HL-60/S4 treated with retinoic acid at 250 ng/mL for 4 days and 3 days (cell line): Measurements from ENCODE around the gene FOXL3.
"Not testable (repeated sequence)": the region's sequence is repeated elsewhere in the genome, so short reads cannot be mapped to it uniquely, and the experiment has no call there.

ENCODE experiments used
- in situ Hi-C: fragments of 300-500 bp; cut with MboI; formaldehyde crosslinking; loops from 2 replicates; pipeline ENCODE4 v1.7.0; 2022; ENCODE audit warnings: low sequenced_read_pairs

Gene FOXL3

DNA sequence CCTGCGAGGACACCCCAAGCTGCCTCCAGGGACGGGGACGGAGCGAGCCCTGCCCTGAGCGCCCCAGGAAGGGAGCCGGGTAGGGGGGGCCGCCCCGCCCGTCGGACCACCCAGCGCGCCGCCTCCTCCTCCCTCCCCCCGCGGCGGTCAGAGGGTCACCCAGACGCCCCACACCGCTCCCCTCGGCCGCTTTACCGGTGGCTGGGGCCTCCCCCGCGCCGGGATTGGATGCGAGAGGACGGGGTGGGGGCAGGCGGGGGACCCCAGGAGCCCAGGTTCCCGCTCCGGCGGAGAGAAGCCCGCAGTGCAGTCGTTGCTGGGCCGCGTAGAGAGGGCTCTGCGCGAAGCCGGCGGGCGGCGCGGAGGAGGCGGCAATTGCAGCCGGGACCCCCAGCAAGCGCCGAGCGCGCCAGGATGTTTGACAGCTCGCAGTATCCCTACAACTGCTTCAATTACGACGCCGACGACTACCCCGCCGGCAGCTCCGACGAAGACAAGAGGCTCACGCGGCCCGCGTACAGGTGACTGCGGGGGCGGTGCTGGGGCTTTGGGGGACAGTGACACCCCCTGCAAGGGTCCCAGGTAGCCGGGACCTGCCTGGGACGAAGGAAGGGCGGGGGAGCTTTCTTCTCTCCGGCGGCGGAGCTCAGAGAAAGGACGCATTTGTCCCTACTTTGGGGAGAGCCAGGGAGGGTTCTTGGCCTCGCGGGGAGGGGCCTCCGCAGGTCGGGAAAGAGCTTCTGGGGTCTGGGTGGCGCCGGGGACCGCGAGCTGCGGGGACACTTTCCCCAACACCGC lies at the start of gene FOXL3:
TSS of gene FOXL3 (plus strand) at position 415 of the 798 bp plus-strand sequence. CDS start at position 415, 0 bp downstream.
- in situ Hi-C loops: no loop called here

DNA sequence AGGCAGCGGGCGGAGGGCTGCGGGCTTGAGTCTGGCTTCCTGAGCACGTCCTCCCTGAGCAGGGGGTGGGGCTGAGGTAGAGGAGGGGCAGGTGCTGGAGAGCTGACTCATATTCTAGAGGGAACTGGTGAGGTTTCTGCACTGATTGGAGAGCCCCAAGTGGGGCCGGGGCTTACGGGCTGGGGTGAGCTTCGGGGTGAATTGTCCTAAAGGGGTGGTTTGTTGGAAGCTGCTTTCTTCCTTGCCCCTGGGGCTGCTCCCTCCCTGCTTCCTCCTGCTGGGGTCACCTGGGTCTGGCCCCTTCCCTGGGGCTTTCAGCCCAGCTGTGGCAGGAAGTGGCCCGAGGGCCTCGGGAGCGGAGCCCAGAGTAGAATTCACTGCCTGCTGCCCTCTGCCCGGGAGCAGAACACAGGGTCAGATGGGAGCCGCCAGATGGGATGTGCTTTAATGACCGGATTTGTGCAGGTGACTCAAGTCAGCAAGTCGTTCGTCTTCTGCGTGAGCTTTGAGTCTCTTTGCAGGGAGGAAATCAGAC lies 49.0 kb upstream of the FOXL3 start:
- in situ Hi-C loops: no loop called here

- in situ Hi-C loops: no loop called here
Observed at GRCh38 chr7:241513-241912, 48.5 kb upstream of the FOXL3 start.

GRCh38 chr7:242826-243579 lies 47.0 kb upstream of the FOXL3 start:
- in situ Hi-C loops: not testable (repeated sequence)

DNA sequence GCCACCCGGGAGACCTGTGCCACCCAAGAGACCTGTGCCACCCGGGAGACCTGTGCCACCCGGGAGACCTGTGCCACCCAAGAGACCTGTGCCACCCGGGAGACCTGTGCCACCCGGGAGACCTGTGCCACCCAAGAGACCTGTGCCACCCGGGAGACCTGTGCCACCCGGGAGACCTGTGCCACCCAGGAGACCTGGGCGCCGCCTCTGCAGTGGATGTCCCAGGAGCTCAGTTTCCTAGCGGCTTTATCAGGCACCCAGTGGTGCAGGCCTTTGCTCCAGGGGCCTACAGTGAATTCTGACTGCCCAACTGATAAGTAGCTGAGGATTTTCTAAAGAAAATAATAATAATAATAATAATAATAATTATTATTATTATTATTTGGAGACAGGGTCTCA lies 46.4 kb upstream of the FOXL3 start:
- in situ Hi-C loops: not testable (repeated sequence)

GRCh38 chr7:244974-245373 lies 45.0 kb upstream of the FOXL3 start:
- in situ Hi-C loops: no loop called here

DNA sequence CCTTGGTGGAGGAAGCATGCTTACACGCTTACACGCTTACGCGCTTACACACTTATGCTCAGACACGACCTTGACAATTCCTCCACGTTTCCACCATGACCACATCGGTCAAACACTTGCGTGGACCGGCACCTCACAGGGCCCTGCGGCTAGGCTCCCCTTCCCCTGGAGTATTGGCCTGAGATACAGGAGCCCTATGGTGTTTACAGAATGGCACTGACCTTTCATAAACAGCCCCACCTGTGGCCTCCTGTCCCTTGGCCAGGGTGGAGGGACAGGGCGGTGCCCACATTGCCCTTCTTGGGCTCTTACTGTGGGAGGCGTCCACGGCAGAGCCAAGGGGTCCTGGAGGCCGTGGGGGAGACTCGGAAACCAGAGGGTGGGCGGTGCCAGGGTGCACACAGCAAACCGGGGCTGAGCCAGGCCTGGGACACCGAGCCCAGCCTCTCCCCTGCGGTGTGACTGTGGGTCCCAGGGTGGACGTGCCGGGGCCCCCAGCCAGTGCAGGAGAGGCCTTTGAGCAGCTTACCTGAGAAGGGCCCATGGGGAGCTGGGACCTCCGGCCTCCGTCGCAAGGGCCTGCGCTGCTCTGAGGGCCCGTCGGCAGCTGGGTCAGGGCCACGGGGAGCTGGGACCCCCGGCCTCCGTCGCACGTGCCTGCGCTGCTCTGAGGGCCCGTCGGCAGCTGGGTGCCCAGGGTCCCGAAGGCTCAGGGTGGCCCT lies 44.2 kb upstream of the FOXL3 start:
- in situ Hi-C loops: no loop called here

GRCh38 chr7:246451-246850 lies 43.5 kb upstream of the FOXL3 start:
- in situ Hi-C loops: no loop called here

- in situ Hi-C loops: no loop called here
Observed at GRCh38 chr7:247181-247580, 42.8 kb upstream of the FOXL3 start.

- in situ Hi-C loops: no loop called here
Observed at GRCh38 chr7:247636-248035, 42.3 kb upstream of the FOXL3 start.

DNA sequence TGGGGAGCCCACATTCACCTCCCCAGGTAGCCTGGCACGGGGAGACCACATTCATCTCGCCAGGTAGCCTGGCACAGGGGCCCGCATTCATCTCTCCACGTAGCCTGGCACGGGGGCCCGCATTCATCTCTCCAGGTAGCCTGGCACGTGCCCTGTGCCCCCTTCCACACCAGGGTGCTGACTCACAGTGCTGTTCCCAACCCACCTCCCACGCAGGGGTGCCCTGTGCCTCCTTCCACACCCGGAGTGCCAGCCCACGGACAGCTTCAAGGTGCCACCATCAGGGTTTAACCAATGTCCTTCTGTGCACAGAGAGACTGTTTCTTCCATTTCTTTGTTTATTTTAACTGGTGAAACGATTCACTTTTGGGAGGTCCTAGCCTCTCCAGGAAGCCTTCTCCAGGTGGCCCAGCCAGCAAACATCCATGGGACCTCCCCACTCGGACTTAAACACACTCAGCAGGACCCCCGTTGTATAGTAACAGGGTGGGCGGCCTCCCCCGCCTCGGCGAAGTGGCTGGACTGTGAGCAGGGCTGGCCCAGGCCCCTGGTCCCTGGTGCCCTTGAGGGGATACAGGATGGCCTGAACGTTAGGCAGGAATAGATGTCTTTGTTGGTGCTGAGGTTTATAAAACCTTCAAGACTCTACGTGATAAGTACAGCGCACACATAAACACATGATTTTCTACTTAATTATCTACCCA lies 41.1 kb upstream of the FOXL3 start:
- in situ Hi-C loops: no loop called here

DNA sequence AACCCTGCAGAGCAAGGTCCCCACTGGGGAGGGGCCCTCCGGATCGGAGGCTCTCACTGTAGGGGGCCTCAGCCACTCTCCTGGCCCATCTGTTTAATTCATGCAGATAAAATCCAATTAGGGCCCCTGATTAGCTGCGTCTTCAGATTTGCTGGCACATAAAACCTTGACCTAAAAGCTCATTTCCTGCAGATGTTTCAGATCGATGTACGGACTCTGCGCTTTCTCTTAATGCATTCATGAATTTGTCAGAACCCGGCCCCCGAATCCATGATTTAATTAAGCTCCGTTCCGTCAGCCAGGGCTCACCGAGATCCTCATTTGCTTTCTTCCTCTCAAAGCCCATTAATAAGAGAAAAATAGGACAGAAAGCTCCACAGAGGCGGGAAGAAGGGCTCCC lies 40.0 kb upstream of the FOXL3 start:
- in situ Hi-C loops: no loop called here

- in situ Hi-C loops: no loop called here
Observed at GRCh38 chr7:250523-250922, 39.4 kb upstream of the FOXL3 start.

- in situ Hi-C loops: no loop called here
Observed at GRCh38 chr7:251005-251404, 39.0 kb upstream of the FOXL3 start.

GRCh38 chr7:251446-252175 lies 38.4 kb upstream of the FOXL3 start:
- in situ Hi-C loops: no loop called here

- in situ Hi-C loops: no loop called here
Observed at GRCh38 chr7:252216-252965, 37.6 kb upstream of the FOXL3 start.

GRCh38 chr7:252981-253380 lies 37.0 kb upstream of the FOXL3 start:
- in situ Hi-C loops: no loop called here

DNA sequence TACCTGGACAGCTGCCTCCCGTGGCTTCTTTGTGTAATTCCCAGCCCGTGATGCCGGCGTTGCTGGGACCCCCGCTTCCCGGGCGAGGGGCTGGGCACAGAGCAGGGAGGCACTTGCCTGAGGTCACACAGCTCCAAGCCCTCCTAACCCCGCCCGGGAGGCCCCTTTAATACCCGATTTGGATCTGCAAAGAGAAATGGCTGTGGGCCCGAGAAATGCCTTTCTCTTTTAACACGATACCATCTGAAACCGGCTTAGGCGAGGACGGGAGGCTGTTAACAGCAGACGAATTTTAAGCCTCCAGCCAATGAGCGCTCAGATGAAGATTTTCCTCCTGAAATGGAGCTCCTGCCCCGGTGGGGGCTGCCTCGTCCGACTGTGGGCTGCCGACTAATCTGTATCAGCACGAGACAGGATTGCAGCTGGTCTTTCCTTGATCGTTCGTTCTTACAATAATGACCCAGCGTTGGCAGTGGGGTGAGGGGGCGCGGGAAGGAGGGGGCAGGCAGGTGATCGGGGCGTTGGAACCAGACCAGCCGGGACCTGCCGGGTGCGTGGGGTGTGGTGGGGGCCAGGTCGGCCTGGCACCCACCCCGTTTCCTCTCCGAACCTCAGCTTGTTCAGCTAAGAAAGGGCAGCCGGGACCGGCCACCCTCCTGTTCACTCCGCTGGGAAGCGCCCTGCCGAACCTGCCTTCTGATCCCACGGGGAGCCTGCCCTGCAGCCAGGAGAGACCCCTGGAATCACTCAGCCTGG lies 36.2 kb upstream of the FOXL3 start:
- in situ Hi-C loops: no loop called here
